Glomerular visceral epithelial cell (primary cell): ENCODE measurements around the gene LRMDA.
A peak's percentile ranks its signal among the peaks of the same experiment; 100 is the strongest.
"Not testable (repeated sequence)": the region's sequence is repeated elsewhere in the genome, so short reads cannot be mapped to it uniquely, and the experiment has no call there.

Source experiments
- DNase-seq: peaks from one replicate; pipeline ENCODE4 v3.0.0-alpha.2; 2016; ENCODE audit errors: extremely low spot score

Gene LRMDA

GRCh38 chr10:75740541-75740940 lies 309.1 kb downstream of the LRMDA start:
- no peak for DNase-seq

GRCh38 chr10:75742355-75742754 lies 310.9 kb downstream of the LRMDA start:
- no peak for DNase-seq

DNA sequence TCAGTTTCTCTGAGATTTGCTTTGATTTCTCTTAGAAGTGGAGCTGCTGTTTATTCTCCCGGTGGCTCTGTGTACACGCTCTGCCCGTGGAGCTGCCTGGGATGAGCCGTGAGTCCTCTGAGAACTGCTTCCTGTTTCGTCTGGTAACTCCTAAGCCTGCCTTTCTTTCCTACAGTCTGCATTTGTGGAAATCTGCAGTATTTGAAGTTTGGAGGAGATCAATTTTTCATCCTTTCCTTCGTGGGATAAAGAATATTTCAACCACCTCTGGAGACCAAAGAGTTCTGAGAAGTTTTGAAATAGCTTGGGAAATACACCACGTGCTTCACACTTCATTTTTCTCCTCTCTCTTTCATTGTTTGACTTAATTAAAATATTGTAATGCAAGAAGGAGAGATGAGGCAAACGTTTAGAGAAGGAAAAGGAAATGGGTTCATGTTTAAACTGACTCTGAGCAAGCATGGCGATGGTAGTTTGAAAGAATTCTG lies 311.9 kb downstream of the LRMDA start:
- no peak for DNase-seq

DNA sequence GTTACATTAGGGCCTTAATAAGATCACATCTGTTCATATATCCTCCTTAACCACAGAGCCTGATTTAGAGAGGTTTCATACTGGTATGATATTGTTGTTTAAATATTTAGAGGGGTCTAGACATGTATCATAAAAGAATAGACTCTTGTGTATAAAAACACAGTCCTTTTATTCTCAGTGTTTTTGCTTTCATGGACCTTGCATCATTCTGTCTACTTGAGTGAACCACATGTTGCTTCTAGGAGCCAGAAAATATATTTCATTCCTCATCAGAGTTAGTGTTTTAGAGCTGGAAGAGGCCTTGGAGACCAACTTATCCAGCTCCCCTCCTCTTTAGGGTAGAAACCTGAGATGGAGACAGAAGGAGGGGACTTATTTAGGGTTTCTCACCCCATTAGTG lies 312.8 kb downstream of the LRMDA start:
- no peak for DNase-seq

DNA sequence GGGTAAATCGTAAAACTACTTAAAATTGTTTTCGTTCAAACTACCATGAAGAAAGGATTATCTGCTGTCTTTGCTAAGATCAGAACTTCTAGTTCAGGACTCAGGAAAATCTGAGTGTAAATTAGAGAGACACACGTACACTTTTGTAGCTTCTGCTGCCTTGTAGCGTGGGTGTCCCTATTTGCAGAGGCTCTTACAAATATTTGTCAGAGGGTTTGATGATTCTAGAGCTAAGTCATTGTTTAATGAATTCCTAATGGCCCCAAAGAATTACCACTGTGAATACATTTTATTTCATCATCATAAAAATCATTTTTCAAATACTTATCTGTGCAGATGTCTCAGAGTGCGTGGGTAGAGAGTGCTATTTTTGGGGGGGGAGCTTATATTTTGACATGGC lies 314.9 kb downstream of the LRMDA start:
- DNase-seq, result no peak

DNA sequence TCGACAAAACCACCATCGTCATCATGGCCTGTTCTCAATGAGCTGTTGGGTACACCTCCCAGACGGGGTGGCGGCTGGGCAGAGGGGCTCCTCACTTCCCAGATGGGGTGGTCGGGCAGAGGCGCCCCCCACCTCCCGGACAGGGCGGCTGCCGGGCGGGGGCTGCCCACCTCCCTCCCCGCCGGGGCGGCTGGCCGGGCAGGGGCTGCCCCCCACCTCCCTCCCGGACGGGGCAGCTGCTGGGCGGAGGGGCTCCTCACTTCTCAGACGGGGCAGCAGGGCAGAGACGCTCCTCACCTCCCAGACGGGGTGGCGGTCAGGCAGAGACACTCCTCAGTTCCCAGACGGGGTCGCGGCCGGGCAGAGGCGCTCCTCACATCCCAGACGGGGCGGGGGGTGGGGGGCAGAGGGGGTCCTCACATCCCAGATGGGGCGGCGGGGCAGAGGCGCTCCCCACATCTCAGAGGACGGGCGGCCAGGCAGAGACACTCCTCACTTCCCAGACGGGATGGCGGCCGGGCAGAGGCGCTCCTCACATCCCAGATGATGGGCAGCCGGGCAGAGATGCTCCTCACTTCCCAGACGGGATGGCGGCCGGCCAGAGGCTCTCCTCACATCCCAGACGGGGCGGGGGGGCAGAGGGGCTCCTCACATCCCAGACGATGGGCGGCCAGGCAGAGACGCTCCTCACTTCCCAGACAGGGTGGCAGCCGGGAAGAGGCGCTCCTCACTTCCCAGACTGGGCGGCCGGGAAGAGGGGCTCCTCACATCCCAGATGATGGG lies 318.9 kb downstream of the LRMDA start:
- DNase-seq, result not testable (repeated sequence)

GRCh38 chr10:75751232-75751631 lies 319.8 kb downstream of the LRMDA start:
- no peak for DNase-seq

- no peak for DNase-seq
Observed at GRCh38 chr10:75753621-75754020, 322.2 kb downstream of the LRMDA start.

DNA sequence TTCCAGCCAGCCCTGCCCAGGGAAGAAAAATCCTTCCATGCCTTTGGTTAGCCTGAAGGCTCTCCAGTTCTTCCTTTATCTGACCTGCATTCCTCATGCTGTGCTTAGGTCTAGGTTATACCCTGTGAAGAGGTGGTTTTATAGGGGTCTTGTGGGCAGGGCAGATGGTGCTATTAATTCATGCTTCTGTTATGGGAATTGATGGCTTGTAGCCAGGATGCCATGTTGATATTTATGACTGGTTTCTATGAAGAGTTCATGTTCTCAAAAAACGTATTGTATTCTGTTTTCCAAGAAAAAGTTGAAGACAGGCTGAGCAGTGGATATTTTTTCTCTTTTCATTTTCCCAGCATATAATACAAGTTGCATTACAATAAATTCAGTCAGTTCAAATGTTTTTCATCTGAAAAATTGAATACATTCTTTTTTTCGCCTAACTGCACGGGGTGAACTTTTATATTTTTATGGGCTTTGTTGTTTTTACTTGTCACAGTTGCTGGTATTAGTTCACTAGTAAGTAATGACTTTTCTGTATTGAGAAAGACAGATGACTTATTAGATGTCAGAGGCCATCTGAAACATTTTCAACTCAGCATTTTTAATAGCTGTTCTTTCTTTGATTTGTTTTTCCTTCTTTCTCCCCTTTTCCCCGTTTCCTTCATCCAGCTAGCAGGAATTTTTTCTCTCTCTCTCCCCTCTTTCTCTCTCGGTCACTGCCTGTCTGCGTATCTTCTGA lies 322.8 kb downstream of the LRMDA start:
- DNase-seq, result no peak

- DNase-seq, result no peak
Observed at GRCh38 chr10:75755528-75755927, 324.1 kb downstream of the LRMDA start.

DNA sequence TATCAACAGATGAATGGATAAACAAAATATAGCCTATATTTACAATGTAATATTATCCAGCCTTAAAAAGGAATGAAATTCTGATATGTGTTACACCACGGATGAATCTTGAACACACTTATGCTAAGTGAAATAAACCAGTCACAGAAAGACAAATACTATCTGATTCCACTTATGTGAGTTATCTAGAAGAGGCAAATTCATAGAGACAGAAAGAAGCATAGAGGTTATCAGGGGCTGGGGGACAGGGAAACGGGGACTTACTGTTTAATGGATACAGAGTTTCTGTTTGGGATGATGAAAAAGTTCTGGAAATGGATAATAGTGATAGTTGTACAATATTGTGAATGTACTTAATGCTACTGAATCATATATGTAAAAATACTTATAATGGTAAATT lies 329.9 kb downstream of the LRMDA start:
- no peak for DNase-seq

- DNase-seq, result no peak
Observed at GRCh38 chr10:75762431-75762802, 331.0 kb downstream of the LRMDA start.

DNA sequence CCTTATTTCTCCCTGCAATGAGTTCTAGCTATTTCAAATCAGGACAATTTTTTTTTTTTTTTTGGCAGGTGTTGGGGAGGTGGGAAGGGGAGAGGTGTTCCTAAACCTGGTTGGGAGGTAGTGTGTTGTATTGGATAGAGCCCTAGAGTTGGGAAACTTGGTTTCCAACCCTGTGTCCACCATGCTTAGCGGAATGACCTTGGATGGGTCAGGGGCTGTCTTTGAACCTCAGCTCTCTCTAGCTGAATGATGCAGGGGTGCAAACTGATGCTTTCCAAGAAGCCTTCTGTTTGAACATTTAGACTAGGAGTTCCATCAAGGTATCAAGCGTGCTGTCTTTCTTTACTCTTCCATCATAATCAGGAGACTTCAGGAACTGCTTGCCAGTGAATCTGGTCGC lies 332.2 kb downstream of the LRMDA start:
- DNase-seq, result no peak

DNA sequence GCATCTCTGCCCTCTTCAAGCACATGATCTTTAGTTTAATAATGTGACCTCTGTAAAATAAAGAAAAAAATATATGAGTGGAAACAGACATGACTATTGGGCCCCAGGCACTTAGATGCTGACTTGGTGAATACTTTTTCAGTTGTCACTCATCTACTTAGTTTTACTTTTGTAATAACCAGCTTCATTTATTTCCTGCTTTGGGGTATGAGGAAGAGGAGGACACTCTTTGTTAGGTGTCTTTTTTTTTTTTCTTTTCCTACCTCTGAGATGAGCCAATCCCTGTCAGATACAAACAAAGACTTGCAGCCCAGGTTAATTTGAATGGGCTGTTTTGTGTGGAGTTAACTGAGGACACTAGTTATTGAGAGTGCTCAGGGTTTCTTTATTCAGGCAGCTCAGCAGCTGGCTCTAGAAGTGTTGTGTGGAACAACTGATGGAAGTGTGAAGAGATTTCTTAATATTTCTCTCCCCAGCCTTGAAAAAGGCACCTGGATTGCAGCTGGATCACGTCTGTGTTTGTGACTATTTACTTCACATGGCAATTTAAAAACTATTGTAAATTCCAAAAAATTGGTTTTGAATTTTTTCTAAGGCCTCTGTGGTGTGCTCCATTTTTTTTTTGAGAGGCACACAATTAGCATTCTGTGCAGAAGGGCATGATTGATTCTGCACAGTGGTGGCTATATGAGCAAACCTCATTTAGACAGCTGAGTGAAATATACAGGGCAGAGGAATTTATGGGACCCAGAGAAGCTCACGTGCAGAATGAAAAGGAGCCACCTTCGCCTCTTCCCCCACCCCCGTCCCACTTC lies 333.8 kb downstream of the LRMDA start:
- DNase-seq, result no peak

DNA sequence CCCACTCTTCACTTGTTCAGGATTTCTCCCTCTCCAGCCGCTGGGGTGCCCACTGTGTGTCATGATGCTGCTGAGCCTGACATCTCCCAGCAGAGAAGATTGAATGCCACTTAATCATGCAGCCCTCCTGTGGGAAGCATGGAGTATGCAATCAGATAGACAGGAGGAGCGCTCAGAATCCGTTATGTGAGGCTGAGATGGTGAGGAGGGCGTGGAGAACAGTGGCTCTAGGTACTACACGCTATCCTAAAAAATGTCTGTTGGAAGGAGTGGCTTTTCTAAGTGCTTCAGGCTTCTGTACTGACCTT lies 334.3 kb downstream of the LRMDA start:
- DNase-seq, result no peak

DNA sequence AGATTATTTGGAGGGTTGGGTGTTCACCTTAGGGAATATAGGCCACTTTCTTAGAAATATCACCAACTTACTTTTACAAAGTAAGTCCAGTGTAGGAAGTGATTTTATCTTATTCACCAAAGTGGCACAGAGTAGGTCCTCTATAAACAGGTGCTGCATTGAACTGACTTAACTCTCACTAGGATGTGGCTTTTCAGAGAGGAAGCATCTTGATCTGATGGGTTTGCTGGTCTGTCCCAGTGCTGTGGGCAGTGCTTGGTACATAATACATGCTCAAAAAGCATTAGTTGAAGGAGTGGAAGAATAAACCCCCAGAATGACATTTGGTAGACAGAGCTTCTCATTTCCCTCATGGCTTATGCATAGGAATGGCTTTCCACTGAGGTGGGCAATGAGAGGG lies 334.7 kb downstream of the LRMDA start:
- DNase-seq, result no peak

DNA sequence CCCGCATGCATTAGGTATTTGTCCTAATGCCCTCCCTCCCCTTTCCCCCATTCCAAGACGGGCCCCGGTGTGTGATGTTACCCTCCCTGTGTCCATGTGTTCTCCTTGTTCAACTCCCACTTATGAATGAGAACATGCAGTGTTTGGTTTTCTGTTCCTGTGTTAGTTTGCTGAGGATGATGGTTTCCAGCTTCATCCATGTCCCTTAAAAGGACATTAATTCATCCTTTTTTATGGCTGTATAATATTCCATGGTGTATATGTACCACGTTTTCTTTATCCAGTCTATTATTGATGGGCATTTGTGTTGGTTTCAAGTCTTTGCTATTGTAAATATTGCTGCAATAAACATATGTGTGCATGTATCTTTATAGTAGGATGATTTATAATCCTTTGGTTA lies 335.3 kb downstream of the LRMDA start:
- not testable (repeated sequence) for DNase-seq

GRCh38 chr10:75770626-75771081 lies 339.2 kb downstream of the LRMDA start:
- no peak for DNase-seq

DNA sequence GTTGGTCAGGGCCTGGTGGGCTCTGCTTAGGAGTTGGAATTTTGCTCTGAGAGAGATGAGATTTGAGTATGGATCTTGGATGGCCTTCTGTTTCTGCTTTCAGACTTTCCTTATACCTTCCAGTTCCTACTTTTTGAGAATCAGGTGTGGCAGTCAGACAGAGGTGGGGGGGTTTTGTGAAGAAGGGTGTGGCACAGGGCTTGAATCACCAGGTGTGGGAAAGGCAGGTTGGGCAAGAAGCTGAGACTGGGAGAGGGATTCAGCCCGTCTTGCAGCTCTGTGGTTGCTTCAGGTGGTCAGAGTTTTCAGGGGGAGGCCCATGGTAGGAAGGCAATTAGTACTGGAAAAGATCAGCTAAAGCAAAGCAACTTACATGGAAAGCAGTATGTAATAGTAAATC lies 340.2 kb downstream of the LRMDA start:
- DNase-seq, result no peak

DNA sequence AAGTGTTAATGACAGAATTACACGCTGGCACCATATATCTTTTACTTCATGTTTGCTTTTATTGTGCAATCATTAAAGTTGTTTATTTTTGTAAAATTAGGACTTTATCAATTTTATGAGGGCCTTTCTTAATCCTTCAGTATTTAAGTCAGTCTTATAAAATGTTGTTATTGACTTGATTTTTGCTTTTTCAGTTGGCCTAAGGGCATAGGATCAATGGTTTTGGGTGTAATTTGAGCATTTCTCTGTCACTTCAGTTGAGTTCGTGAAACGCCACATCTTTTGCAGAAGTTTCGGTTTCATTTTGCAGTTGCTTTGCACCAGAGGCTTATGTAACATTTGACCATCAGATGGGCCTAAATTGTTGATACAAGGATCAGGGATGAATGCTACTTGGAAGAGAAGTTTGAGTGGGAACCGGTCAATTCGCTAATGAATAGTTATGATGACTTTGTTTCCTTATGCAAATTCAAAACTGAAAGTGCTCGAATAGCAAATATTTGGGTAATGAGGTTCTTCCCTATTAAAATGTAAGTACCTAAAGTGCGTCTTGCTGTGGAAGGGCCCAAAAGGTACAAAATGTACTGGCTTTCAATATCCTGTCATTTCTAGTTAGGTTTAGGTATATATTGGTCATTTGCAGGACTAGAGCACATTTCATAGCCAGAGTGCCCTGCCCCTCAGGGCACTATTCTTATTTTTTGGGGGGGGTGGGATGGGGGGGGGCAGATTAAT lies 340.9 kb downstream of the LRMDA start:
- no peak for DNase-seq

DNA sequence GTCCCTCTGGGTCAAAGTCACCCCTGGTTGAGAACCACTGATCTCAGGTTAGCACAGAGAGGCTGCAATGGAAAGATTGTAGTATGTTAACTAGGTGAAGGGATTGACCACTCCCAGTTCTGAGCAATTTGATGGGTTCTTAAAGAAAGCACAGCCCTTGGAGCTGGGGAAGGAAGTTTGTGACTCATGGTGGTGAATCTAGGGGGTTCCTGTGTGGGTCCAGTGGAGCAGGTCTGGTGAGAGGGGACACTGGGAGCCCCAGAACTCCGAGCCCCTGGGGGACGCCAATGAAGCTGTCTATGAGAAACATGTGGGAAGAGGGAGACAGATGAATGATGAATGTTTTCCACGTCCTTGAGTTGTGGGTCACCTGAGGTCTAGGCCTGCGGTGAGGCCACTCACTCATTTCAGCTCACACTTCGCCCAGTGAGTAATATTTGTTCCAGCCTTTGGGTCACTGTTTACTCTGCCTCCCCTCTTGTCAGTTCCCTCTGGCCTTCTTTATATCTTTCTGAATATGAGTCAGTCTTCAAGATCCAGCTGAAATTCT lies 341.9 kb downstream of the LRMDA start:
- DNase-seq, result peak; percentile 90
